ENCODE data around the gene CADM2. TPM values are rescaled to one million over a fixed set of nuclear protein-coding genes. Genes with fewer than 3 reads are reported as not detected.

CADM2 gene
- total and polyA plus RNA-seq, 2 donors (not counting 3 experiments of a cell fraction or from before 2014, with no cell fraction given): not detected

GRCh38 chr3:85933326-85933725, 974.5 kb downstream of the CADM2 start:
- Histone ChIP-seq H3K4me3 (replicated peaks in 1 of 3; ENCODE audit: insufficient read depth in 1 of 3, low read depth in 1 of 3, low read length in 3 of 3) (no peak overlapping the region), H3K9ac (replicated peaks; ENCODE audit: extremely low read depth, insufficient read depth, low read length) (no peak overlapping the region), H2AFZ (ENCODE audit: low read depth, low read length) (no peak overlapping the region), H3K79me2 (ENCODE audit: control insufficient read depth, insufficient read depth, low read length) (no peaks in the 10 kb centered on the region), H3K27me3 (ENCODE audit: control insufficient read depth in 2 of 2, insufficient read depth in 2 of 2, low read length in 2 of 2) (no peaks in the 10 kb centered on the region), H4K20me1 (replicated peaks; ENCODE audit: control insufficient read depth, extremely low read depth, insufficient read depth, low read length) (no peaks in the 10 kb centered on the region), H3K4me2 (ENCODE audit: insufficient read depth, low read length) (no peak overlapping the region), H3K9me3 (replicated peaks; ENCODE audit: control insufficient read depth, insufficient read depth, low read length) (no peaks in the 10 kb centered on the region), H3K9me1 (replicated peaks; ENCODE audit: control insufficient read depth, extremely low read depth, insufficient read depth, low read length) (no peaks in the 10 kb centered on the region), H3K4me1 (ENCODE audit: control insufficient read depth, extremely low read depth, insufficient read depth, low read length) (no peaks in the 10 kb centered on the region), H3K36me3 (ENCODE audit: control insufficient read depth in 2 of 2, extremely low read depth in 1 of 2, insufficient read depth in 2 of 2, low read length in 2 of 2) (no peaks in the 10 kb centered on the region), H3K27ac (ENCODE audit: insufficient read depth, low read depth, low read length) (no peak overlapping the region)
- CTCF ChIA-PET: no interaction called here
- no TSS peak for BruUV-seq (replicated peaks)
- no peak for TF ChIP-seq FOS (IDR thresholded peaks at IDR 0.05; ENCODE audit: borderline replicate concordance, insufficient read depth, low read length)
- no peak for TF ChIP-seq MYC (IDR thresholded peaks at IDR 0.05; ENCODE audit: low read depth, low read length)
- TF ChIP-seq, protein P1, sequence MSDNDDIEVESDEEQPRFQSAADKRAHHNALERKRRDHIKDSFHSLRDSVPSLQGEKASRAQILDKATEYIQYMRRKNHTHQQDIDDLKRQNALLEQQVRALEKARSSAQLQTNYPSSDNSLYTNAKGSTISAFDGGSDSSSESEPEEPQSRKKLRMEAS (IDR thresholded peaks at IDR 0.05; ENCODE audit: insufficient read depth, insufficient read length): no peak
- no peak for TF ChIP-seq JUN (IDR thresholded peaks at IDR 0.05; ENCODE audit: borderline replicate concordance, insufficient read depth, insufficient read length, low read depth)
- no peak for TF ChIP-seq POLR2A (IDR thresholded peaks at IDR 0.05; ENCODE audit: low read depth, low read length)
- TF ChIP-seq, protein P2, sequence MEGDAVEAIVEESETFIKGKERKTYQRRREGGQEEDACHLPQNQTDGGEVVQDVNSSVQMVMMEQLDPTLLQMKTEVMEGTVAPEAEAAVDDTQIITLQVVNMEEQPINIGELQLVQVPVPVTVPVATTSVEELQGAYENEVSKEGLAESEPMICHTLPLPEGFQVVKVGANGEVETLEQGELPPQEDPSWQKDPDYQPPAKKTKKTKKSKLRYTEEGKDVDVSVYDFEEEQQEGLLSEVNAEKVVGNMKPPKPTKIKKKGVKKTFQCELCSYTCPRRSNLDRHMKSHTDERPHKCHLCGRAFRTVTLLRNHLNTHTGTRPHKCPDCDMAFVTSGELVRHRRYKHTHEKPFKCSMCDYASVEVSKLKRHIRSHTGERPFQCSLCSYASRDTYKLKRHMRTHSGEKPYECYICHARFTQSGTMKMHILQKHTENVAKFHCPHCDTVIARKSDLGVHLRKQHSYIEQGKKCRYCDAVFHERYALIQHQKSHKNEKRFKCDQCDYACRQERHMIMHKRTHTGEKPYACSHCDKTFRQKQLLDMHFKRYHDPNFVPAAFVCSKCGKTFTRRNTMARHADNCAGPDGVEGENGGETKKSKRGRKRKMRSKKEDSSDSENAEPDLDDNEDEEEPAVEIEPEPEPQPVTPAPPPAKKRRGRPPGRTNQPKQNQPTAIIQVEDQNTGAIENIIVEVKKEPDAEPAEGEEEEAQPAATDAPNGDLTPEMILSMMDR (IDR thresholded peaks at IDR 0.05; ENCODE audit: extremely low read depth in 1 of 2, insufficient read depth in 1 of 2, low read depth in 1 of 2, low read length in 2 of 2): no peak
- TF ChIP-seq EZH2 (IDR thresholded peaks at IDR 0.05; ENCODE audit: borderline replicate concordance, low read depth, low read length, severe bottlenecking): no peak
- no peak for FAIRE-seq
- dilution Hi-C loops (cut with MboI; ENCODE audit: extremely low pct_ligation_motif_present, low sequenced_read_pairs) (no loop called here), intact Hi-C loops (cut with micrococcal nuclease) (no loop called here)
- POLR2A ChIA-PET: no interaction called here
- DNase-seq (ENCODE audit: low read depth, low spot score): no peak
